ENCODE measurements around the gene CRIM1. TPM values are rescaled to one million over a fixed set of nuclear protein-coding genes. Genes with fewer than 3 reads are reported as not detected.
A peak's percentile ranks its signal among the peaks of the same experiment; 100 is the strongest.

The CRIM1 gene
- total RNA-seq, 6 experiments from 2014 or later, result 731 to 946 (median 839) TPM

- Mint-ChIP-seq H3K4me1 (ENCODE audit: low read depth) (peaks cover 100% of the 10 kb centered on the region), H3K4me3 (peak overlapping the region; percentile 75), H3K9me3 (no peaks in the 10 kb centered on the region), H3K27ac (peak overlapping the region; percentile 78), H3K27me3 (ENCODE audit: insufficient read depth) (peaks cover 13% of the 10 kb centered on the region), H3K36me3 (ENCODE audit: low read depth) (peaks cover 68% of the 10 kb centered on the region)
- TF ChIP-seq CTCF (IDR thresholded peaks at IDR 0.05), result no peak
- DNase-seq, result no peak
Observed at GRCh38 chr2:36369163-36369562, 13.6 kb downstream of the CRIM1 start.

- DNase-seq, result no peak
- H3K9me3 Mint-ChIP-seq, result no peaks in the 10 kb centered on the region
- peaks cover 13% of the 10 kb centered on the region for H3K27me3 Mint-ChIP-seq (ENCODE audit: insufficient read depth)
- H3K4me3 Mint-ChIP-seq, result peak overlapping the region; percentile 75
- H3K36me3 Mint-ChIP-seq (ENCODE audit: low read depth), result peaks cover 68% of the 10 kb centered on the region
- H3K4me1 Mint-ChIP-seq (ENCODE audit: low read depth), result peaks cover 100% of the 10 kb centered on the region
- no peak for TF ChIP-seq CTCF (IDR thresholded peaks at IDR 0.05)
- peak overlapping the region; percentile 78 for H3K27ac Mint-ChIP-seq
Observed at GRCh38 chr2:36369716-36370115, 14.1 kb downstream of the CRIM1 start.

- peaks cover 12% of the 10 kb centered on the region for H3K27me3 Mint-ChIP-seq (ENCODE audit: insufficient read depth)
- H3K9me3 Mint-ChIP-seq, result no peaks in the 10 kb centered on the region
- TF ChIP-seq CTCF (IDR thresholded peaks at IDR 0.05), result no peak
- peak overlapping the region; percentile 78 for H3K27ac Mint-ChIP-seq
- H3K4me1 Mint-ChIP-seq (ENCODE audit: low read depth), result peaks cover 100% of the 10 kb centered on the region
- no peak for DNase-seq
- peaks cover 72% of the 10 kb centered on the region for H3K36me3 Mint-ChIP-seq (ENCODE audit: low read depth)
- peak overlapping the region; percentile 75 for H3K4me3 Mint-ChIP-seq
Observed at GRCh38 chr2:36370281-36370680, 14.7 kb downstream of the CRIM1 start.

GRCh38 chr2:36371070-36371874 lies 15.7 kb downstream of the CRIM1 start:
- Mint-ChIP-seq H3K4me3 (peak overlapping the region; percentile 75), H3K9me3 (no peaks in the 10 kb centered on the region)
- DNase-seq, result peak; percentile 34

GRCh38 chr2:36371928-36372391 lies 16.4 kb downstream of the CRIM1 start:
- DNase-seq, result peak; percentile 84
- Mint-ChIP-seq H3K36me3 (ENCODE audit: low read depth) (peaks cover 68% of the 10 kb centered on the region), H3K4me3 (peak overlapping the region; percentile 75), H3K27ac (peak overlapping the region; percentile 78), H3K27me3 (ENCODE audit: insufficient read depth) (peaks cover 11% of the 10 kb centered on the region), H3K4me1 (ENCODE audit: low read depth) (peaks cover 100% of the 10 kb centered on the region), H3K9me3 (no peaks in the 10 kb centered on the region)
- no peak for TF ChIP-seq CTCF (IDR thresholded peaks at IDR 0.05)

More at GRCh38 chr2:36371070-36371874, 15.7 kb downstream of the CRIM1 start:
- H3K36me3 Mint-ChIP-seq (ENCODE audit: low read depth), result peaks cover 68% of the 10 kb centered on the region
- H3K27me3 Mint-ChIP-seq (ENCODE audit: insufficient read depth), result peaks cover 11% of the 10 kb centered on the region
- H3K27ac Mint-ChIP-seq, result peak overlapping the region; percentile 78
- peaks cover 100% of the 10 kb centered on the region for H3K4me1 Mint-ChIP-seq (ENCODE audit: low read depth)
- no peak for TF ChIP-seq CTCF (IDR thresholded peaks at IDR 0.05)

All from HFFc6 (cell line).